Measurements from ENCODE around the gene KLHL35.

GRCh38 chr11:75465701-75466531 is 32.9 kb upstream of the KLHL35 start:
- TF ChIP-seq CTCF (conservative IDR thresholded peaks at IDR 0.05; ENCODE audit: low read depth in 2 of 2) (no peak), EZH2phosphoT487 (IDR thresholded peaks at IDR 0.05; ENCODE audit: unreplicated experiment) (no peak), EZH2 (IDR thresholded peaks at IDR 0.05; ENCODE audit: low read depth, unreplicated experiment) (no peak), POLR2AphosphoS5 (IDR thresholded peaks at IDR 0.05; ENCODE audit: low read depth) (no peak)

All from GM23338 (cell line).